Testis (tissue), 2 donors: ENCODE results near the gene NIN.

Experiments
- POLR2A ChIP-seq: fragments of 450-650 bp; IDR thresholded peaks from one replicate; pipeline ENCODE4 v1.6.1; 2017; ENCODE audit warnings: antibody characterized with exemption, mild to moderate bottlenecking, moderate library complexity
- TF ChIP-seq, protein P1 (sequence below), 3 experiments: fragments of 450-650 bp in 2 of 3; fragments of 200-600 bp in 1 of 3; sonication (generic) in 1 of 3; IDR thresholded peaks; one replicate each; pipeline ENCODE4 v1.5.1; 2016 to 2019; ENCODE audit warnings: antibody characterized with exemption in 3 of 3, mild to moderate bottlenecking in 2 of 3, moderate library complexity in 1 of 3

DNA sequence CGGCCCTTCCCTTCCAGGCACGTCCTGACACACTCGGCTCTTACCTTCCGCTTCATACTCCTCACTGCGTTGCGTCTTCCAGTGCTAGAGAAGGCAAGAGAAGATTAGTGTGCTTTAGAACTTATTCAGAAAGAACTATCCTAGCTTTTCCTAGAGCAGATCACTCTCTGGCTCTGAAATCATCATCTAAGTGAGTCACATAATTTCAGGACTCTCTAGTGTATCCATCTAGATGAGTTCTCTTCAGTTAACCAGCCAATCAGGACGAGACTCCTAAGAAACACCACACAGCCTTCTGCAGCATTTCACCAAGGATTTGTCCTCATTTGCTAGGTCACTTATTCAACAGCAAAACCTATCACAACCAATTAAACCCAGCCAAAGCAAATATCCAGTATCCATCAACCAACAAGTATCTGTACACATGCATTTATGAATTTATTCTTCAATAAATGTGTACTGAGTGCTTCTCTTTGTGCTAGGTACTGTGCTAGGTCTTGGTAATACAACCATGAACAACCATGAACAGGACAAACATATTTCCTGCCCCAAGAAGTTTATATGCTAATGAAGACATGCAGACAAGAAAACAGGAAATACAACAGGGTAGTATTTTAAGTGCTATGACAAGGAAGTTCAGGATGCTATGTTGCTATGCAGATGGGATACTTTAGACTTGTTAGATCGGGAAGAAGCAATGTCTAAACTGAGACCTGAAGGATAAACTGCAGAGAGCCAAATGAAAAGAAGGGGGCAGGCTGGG lies 52.1 kb downstream of the NIN start:
- TF ChIP-seq POLR2A, result no peak
- TF ChIP-seq, protein P1, sequence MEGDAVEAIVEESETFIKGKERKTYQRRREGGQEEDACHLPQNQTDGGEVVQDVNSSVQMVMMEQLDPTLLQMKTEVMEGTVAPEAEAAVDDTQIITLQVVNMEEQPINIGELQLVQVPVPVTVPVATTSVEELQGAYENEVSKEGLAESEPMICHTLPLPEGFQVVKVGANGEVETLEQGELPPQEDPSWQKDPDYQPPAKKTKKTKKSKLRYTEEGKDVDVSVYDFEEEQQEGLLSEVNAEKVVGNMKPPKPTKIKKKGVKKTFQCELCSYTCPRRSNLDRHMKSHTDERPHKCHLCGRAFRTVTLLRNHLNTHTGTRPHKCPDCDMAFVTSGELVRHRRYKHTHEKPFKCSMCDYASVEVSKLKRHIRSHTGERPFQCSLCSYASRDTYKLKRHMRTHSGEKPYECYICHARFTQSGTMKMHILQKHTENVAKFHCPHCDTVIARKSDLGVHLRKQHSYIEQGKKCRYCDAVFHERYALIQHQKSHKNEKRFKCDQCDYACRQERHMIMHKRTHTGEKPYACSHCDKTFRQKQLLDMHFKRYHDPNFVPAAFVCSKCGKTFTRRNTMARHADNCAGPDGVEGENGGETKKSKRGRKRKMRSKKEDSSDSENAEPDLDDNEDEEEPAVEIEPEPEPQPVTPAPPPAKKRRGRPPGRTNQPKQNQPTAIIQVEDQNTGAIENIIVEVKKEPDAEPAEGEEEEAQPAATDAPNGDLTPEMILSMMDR (IDR thresholded peaks at IDR 0.05), result no peak
